KG1 (cell line): ENCODE data around the gene PRPS2.

ENCODE experiments used
- DNase-seq: peaks from one replicate; lab custom pipeline; 2025; lab: John Stamatoyannopoulos, UW

The PRPS2 gene

GRCh38 chrX:12791257-12792228 lies at the start of gene PRPS2:
Gene PRPS2, plus strand, starts transcription at chrX:12791412. Its CDS starts 86 bp downstream, at chrX:12791498.
- DNase-seq = peak; percentile 16

GRCh38 chrX:12741416-12741815 lies 49.8 kb upstream of the PRPS2 start:
- no peak for DNase-seq

- no peak for DNase-seq
Measured at GRCh38 chrX:12747433-12747832, 43.8 kb upstream of the PRPS2 start.

- no peak for DNase-seq
Measured at GRCh38 chrX:12751887-12752286, 39.3 kb upstream of the PRPS2 start.

GRCh38 chrX:12753366-12753765 lies 37.8 kb upstream of the PRPS2 start:
- DNase-seq = no peak

- no peak for DNase-seq
Measured at GRCh38 chrX:12758291-12758690, 32.9 kb upstream of the PRPS2 start.

- DNase-seq = no peak
Measured at GRCh38 chrX:12767856-12768255, 23.4 kb upstream of the PRPS2 start.

GRCh38 chrX:12768491-12768890 lies 22.7 kb upstream of the PRPS2 start:
- no peak for DNase-seq

- DNase-seq = peak; percentile 0
Measured at GRCh38 chrX:12770440-12770839, 20.8 kb upstream of the PRPS2 start.

GRCh38 chrX:12771445-12772069 lies 19.7 kb upstream of the PRPS2 start:
- peak; percentile 60 for DNase-seq

GRCh38 chrX:12777670-12778069 lies 13.5 kb upstream of the PRPS2 start:
- no peak for DNase-seq

GRCh38 chrX:12779534-12779933 lies 11.7 kb upstream of the PRPS2 start:
- no peak for DNase-seq

GRCh38 chrX:12788645-12789044 lies 2.6 kb upstream of the PRPS2 start:
- no peak for DNase-seq

GRCh38 chrX:12789976-12790375 lies 1.2 kb upstream of the PRPS2 start:
- DNase-seq = no peak

- no peak for DNase-seq
Measured at GRCh38 chrX:12790885-12791256, 341 bp upstream of the PRPS2 start.

- DNase-seq = no peak
Measured at GRCh38 chrX:12792711-12793110, 1.5 kb downstream of the PRPS2 start.

- DNase-seq = no peak
Measured at GRCh38 chrX:12794654-12795053, 3.4 kb downstream of the PRPS2 start.

- no peak for DNase-seq
Measured at GRCh38 chrX:12798601-12799000, 7.4 kb downstream of the PRPS2 start.

GRCh38 chrX:12799118-12799517 lies 7.9 kb downstream of the PRPS2 start:
- no peak for DNase-seq

GRCh38 chrX:12802741-12803140 lies 11.5 kb downstream of the PRPS2 start:
- no peak for DNase-seq

- no peak for DNase-seq
Measured at GRCh38 chrX:12804655-12805054, 13.4 kb downstream of the PRPS2 start.

- no peak for DNase-seq
Measured at GRCh38 chrX:12805333-12805732, 14.1 kb downstream of the PRPS2 start.

GRCh38 chrX:12811658-12812057 lies 20.4 kb downstream of the PRPS2 start:
- DNase-seq = no peak
